ENCODE measurements around the gene NKAIN1.

DNA sequence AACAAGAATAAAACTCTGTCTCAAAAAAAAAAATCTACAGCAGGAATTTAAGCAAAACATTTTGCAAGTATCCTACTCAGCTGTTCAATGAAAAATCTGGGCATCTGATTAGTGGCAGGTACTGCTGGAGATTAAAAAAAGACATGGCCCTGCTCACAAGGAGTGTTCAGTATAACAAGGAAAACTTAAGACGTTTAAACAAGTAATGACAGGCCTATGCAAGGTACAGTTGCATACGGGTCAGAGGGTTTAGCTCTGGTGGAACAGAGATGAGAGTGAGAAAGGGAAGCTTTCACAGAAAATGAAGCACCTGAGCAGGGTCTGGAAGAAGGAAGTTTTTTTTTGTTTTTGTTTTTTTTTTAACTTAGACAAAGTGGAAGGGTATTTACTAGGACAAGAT, 33.9 kb upstream of the NKAIN1 start:
- TF ChIP-seq CTCF (IDR thresholded peaks at IDR 0.05 in 2 of 3, conservative IDR thresholded peaks at IDR 0.05 in 1 of 3; ENCODE audit: borderline replicate concordance in 1 of 3, insufficient read depth in 1 of 3, low read depth in 2 of 3, low read length in 2 of 3) (no peak), POLR2A (IDR thresholded peaks at IDR 0.05; ENCODE audit: borderline replicate concordance, extremely low read depth, insufficient read depth, insufficient read length) (no peak)
